Renal cortex interstitium (tissue), 11 donors: ENCODE measurements around the gene MORN1. TPM values are rescaled to one million over a fixed set of nuclear protein-coding genes. Genes with fewer than 3 reads are reported as not detected.

Source experiments
- DNase-seq, 11 donors: peaks; one replicate each; pipeline ENCODE4 v3.0.0-alpha.2; 2013; ENCODE audit warnings: low read depth in 9 of 11, low spot score in 4 of 11; ENCODE audit errors: extremely low read depth in 1 of 11
- polyA plus RNA-seq, 3 donors: library from polyadenylated mRNA; unstranded; fragments of 120-200 nt; gene quantifications; one replicate each; pipeline ENCODE4 v1.2.1, GENCODE V29; 2013; ENCODE audit not compliant: insufficient read length in 3 of 3

MORN1 gene
- polyA plus RNA-seq, 3 donors: 11.8 to 19.5 (median 15.5) TPM

- DNase-seq: no peak
These were observed 3.4 kb upstream of the MORN1 start for GRCh38 chr1:2394761-2395160.

GRCh38 chr1:2394220-2394619 lies 2.9 kb upstream of the MORN1 start:
- no peak for DNase-seq

GRCh38 chr1:2393471-2393877 lies 2.1 kb upstream of the MORN1 start:
- no peak for DNase-seq

- DNase-seq: no peak
These were observed 1.3 kb upstream of the MORN1 start for GRCh38 chr1:2392686-2393085.

- DNase-seq: no peak
These were observed 666 bp upstream of the MORN1 start for GRCh38 chr1:2391931-2392509.

GRCh38 chr1:2389644-2390043 lies 1.7 kb downstream of the MORN1 start:
- DNase-seq: no peak

GRCh38 chr1:2388004-2388913 lies 3.1 kb downstream of the MORN1 start:
- no peak for DNase-seq

GRCh38 chr1:2386636-2387611 lies 4.4 kb downstream of the MORN1 start:
- no peak for DNase-seq

- DNase-seq: no peak
These were observed 5.6 kb downstream of the MORN1 start for GRCh38 chr1:2385606-2386280.

- no peak for DNase-seq
These were observed 6.3 kb downstream of the MORN1 start for GRCh38 chr1:2384941-2385481.

- DNase-seq: no peak
These were observed 7.1 kb downstream of the MORN1 start for GRCh38 chr1:2384130-2384860.

GRCh38 chr1:2383576-2383975 lies 7.8 kb downstream of the MORN1 start:
- no peak for DNase-seq

- DNase-seq: no peak
These were observed 8.6 kb downstream of the MORN1 start for GRCh38 chr1:2382621-2383361.

GRCh38 chr1:2381741-2382620 lies 9.4 kb downstream of the MORN1 start:
- DNase-seq: peak in 10 of 11 donors; percentile 39 to 67 (median 57)

- DNase-seq: no peak
These were observed 10.3 kb downstream of the MORN1 start for GRCh38 chr1:2380816-2381591.
